IMR-90 (cell line): Measurements from ENCODE around the gene TFRC. TPM values are rescaled to one million over a fixed set of nuclear protein-coding genes. Genes with fewer than 3 reads are reported as not detected.

Source experiments
- ATAC-seq: fragments of 200-7000 bp; cut with Tn5 transposase; 2 replicates; pipeline ENCODE4 v1.9.1; 2020; ENCODE audit warnings: low read depth, mild to moderate bottlenecking, moderate library complexity
- BruUV-seq: library from RNA; stranded (reverse); fragments of 400-500 nt; replicated peaks from 2 replicates; lab custom pipeline; 2021; lab: Mats Ljungman, UMichigan
- CTCF ChIA-PET: fragments of 300-600 bp; formaldehyde crosslinking; extraction: SDS; loops from one replicate; lab custom pipeline; 2021; ENCODE audit warnings: antibody characterized with exemption; lab: Yijun Ruan, JAX
- POLR2A ChIA-PET: fragments of 300-600 bp; sonication (Branson Sonifier 250); formaldehyde crosslinking; loops from one replicate; lab custom pipeline; 2022; ENCODE audit warnings: antibody characterized with exemption; ENCODE audit not compliant: unreplicated experiment; lab: Charles Lee
- DNase-seq: peaks from one replicate; pipeline ENCODE4 v3.0.0; 2013
- H2AFZ ChIP-seq: replicated peaks from 2 replicates; pipeline ENCODE3; 2013; ENCODE audit warnings: low read length, mild to moderate bottlenecking; ENCODE audit not compliant: poor library complexity
- H2AK5ac ChIP-seq: 2 replicates; pipeline ENCODE4 v1.6.1; 2013; ENCODE audit warnings: low read depth, low read length, inconsistent platforms
- H2AK9ac ChIP-seq: replicated peaks from 2 replicates; pipeline ENCODE3; 2013; ENCODE audit warnings: mild to moderate bottlenecking, low read depth, low read length, moderate library complexity; ENCODE audit not compliant: poor library complexity
- H2BK120ac ChIP-seq: 2 replicates; pipeline ENCODE4 v1.6.1; 2013; ENCODE audit warnings: low read depth, low read length, inconsistent platforms
- H2BK15ac ChIP-seq: 3 replicates; pipeline ENCODE4 v1.6.1; 2013; ENCODE audit warnings: low read depth, low read length, inconsistent platforms
- H2BK20ac ChIP-seq: 2 replicates; pipeline ENCODE4 v1.6.1; 2013; ENCODE audit warnings: low read depth, mild to moderate bottlenecking, inconsistent platforms, low read length, moderate library complexity
- H2BK5ac ChIP-seq: 2 replicates; pipeline ENCODE4 v1.6.1; 2013; ENCODE audit warnings: mild to moderate bottlenecking, low read depth, low read length, inconsistent platforms; ENCODE audit not compliant: poor library complexity, severe bottlenecking
- H3K14ac ChIP-seq: replicated peaks from 2 replicates; pipeline ENCODE4 v1.6.1; 2013; ENCODE audit warnings: low read depth, low read length, inconsistent platforms
- H3K18ac ChIP-seq: 2 replicates; pipeline ENCODE4 v1.6.1; 2013; ENCODE audit warnings: low read depth, low read length, control low read depth
- H3K23ac ChIP-seq: 2 replicates; pipeline ENCODE4 v1.6.1; 2013; ENCODE audit warnings: low read depth, low read length, inconsistent platforms
- H3K27ac ChIP-seq: 2 replicates; pipeline ENCODE4 v1.5.1; 2013; ENCODE audit warnings: mild to moderate bottlenecking, control low read depth, low read length; ENCODE audit not compliant: insufficient read depth
- H3K27me3 ChIP-seq: 2 replicates; pipeline ENCODE4 v1.6.1; 2013; ENCODE audit warnings: low read length; ENCODE audit not compliant: control insufficient read depth, insufficient read depth
- H3K36me3 ChIP-seq: 2 replicates; pipeline ENCODE4 v1.6.1; 2013; ENCODE audit warnings: low read length, mixed read lengths; ENCODE audit not compliant: control insufficient read depth, insufficient read depth
- H3K4ac ChIP-seq: 2 replicates; pipeline ENCODE4 v1.6.1; 2013; ENCODE audit warnings: low read depth, low read length, inconsistent platforms
- H3K4me1 ChIP-seq: 2 replicates; pipeline ENCODE4 v1.6.1; 2013; ENCODE audit warnings: low read length, mixed read lengths; ENCODE audit not compliant: control insufficient read depth, insufficient read depth
- H3K4me2 ChIP-seq: 2 replicates; pipeline ENCODE4 v1.6.1; 2013; ENCODE audit warnings: low read depth, mild to moderate bottlenecking, control low read depth, low read length, moderate library complexity
- H3K4me3 ChIP-seq: 2 replicates; pipeline ENCODE4 v1.5.1; 2013; ENCODE audit warnings: low read depth, mild to moderate bottlenecking, control low read depth, low read length, moderate library complexity; ENCODE audit not compliant: insufficient read depth
- H3K56ac ChIP-seq: 2 replicates; pipeline ENCODE4 v1.6.1; 2013; ENCODE audit warnings: low read length, inconsistent platforms; ENCODE audit not compliant: insufficient read depth; ENCODE audit errors: extremely low read depth
- H3K79me1 ChIP-seq, 2 experiments: 2 replicates each; pipeline ENCODE4 v1.6.1; 2013; ENCODE audit warnings: low read length in 2 of 2, inconsistent platforms in 1 of 2, low read depth in 1 of 2
- H3K9ac ChIP-seq: 2 replicates; pipeline ENCODE4 v1.6.1; 2013; ENCODE audit warnings: low read depth, low read length, control low read depth
- H3K9me1 ChIP-seq: 2 replicates; pipeline ENCODE4 v1.6.1; 2013; ENCODE audit warnings: low read length, inconsistent platforms; ENCODE audit not compliant: insufficient read depth
- H3K9me3 ChIP-seq: 2 replicates; pipeline ENCODE4 v1.6.1; 2013; ENCODE audit warnings: low read length; ENCODE audit not compliant: control insufficient read depth, insufficient read depth
- H4K20me1 ChIP-seq: 2 replicates; pipeline ENCODE4 v1.6.1; 2013; ENCODE audit warnings: low read length, inconsistent platforms; ENCODE audit not compliant: insufficient read depth
- H4K5ac ChIP-seq: 2 replicates; pipeline ENCODE4 v1.6.1; 2013; ENCODE audit warnings: mild to moderate bottlenecking, low read depth, low read length, control low read depth
- H4K8ac ChIP-seq, 2 experiments: 2 replicates each; pipeline ENCODE4 v1.6.1; 2013; ENCODE audit warnings: low read depth in 2 of 2, low read length in 2 of 2, control low read depth in 1 of 2, inconsistent platforms in 1 of 2
- H4K91ac ChIP-seq: 2 replicates; pipeline ENCODE4 v1.6.1; 2013; ENCODE audit warnings: low read depth, low read length, inconsistent platforms; ENCODE audit not compliant: insufficient read depth
- BHLHE40 ChIP-seq: fragments of 150-350 bp; IDR thresholded peaks from 2 replicates; pipeline ENCODE4 v1.6.1; 2016; ENCODE audit warnings: mild to moderate bottlenecking, low read depth, low read length
- MAFK ChIP-seq: IDR thresholded peaks from 2 replicates; pipeline ENCODE4 v1.6.1; 2012; ENCODE audit warnings: low read depth, low read length, improper control_type of control experiment
- NFE2L2 ChIP-seq: fragments of 150-350 bp; IDR thresholded peaks from 2 replicates; pipeline ENCODE4 v1.6.1; 2016; ENCODE audit warnings: low read depth, mild to moderate bottlenecking, low read length
- WGBS, 2 experiments: methylation state at CpG; one replicate each; pipeline versions ENCODE4 v1.1.5 to v1.1.7; 2013; ENCODE audit warnings: missing lambda C conversion rate in 2 of 2; ENCODE audit not compliant: insufficient read length in 1 of 2; ENCODE audit errors: extremely low coverage in 2 of 2; 5-methylcytosine and 5-hydroxymethylcytosine counted together
- dilution Hi-C: fragments of 300-500 bp; cut with HindIII; formaldehyde crosslinking; loops from one replicate; pipeline ENCODE4 v1.14.3; 2018; ENCODE audit warnings: low sequenced_read_pairs; ENCODE audit not compliant: unreplicated experiment
- in situ Hi-C: fragments of 300-500 bp; cut with MboI; formaldehyde crosslinking; loops from 3 replicates; pipeline ENCODE4 v1.14.3; 2019; ENCODE audit warnings: low sequenced_read_pairs, inconsistent platforms, mixed read lengths
- intact Hi-C: fragments of 100-400 bp; cut with micrococcal nuclease; formaldehyde crosslinking; loops from 2 replicates; pipeline ENCODE4 v1.10.0; 2022
- polyA plus RNA-seq, 3 experiments: library from polyadenylated mRNA; depleted of rRNA; stranded (reverse); fragments of >200 nt; gene quantifications; 2 replicates each; pipeline ENCODE4 v1.2.3, GENCODE V29; 2012; ENCODE audit warnings: low replicate concordance in 1 of 3
- total RNA-seq: library from RNA; depleted of rRNA; stranded (reverse); fragments of >200 nt; gene quantifications from 2 replicates; pipeline ENCODE4 v1.2.3, GENCODE V29; 2012

Gene TFRC
- total and polyA plus RNA-seq, 2 of the 4 experiments (the other 2 are of a cell fraction) = 78.6 to 156 TPM

DNA sequence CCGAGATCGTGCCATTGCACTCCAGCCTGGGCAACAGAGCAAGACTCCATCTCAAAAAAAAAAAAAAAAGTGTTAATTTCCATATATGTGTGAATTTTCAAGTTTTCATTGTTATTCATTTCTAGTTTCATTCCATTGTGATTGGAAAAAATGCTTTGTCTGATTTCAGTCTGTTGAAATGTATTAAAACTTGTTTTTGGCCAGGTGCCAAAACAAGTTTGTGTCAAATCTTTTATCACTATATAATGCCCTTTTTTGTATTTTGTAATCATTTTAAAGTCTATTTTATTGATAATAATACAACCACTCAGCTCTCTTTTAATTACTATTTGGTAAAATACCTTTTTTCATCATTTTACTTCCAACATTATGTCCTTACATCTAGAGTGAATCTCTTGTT is 42.5 kb downstream of the TFRC start:
- H3K27me3 ChIP-seq = no peaks in the 10 kb centered on the region
- BruUV-seq = no TSS peak
- H2AK9ac ChIP-seq = no peak overlapping the region
- H3K4me3 ChIP-seq = no peak overlapping the region
- no peaks in the 10 kb centered on the region for H3K36me3 ChIP-seq
- no peak overlapping the region for H4K8ac ChIP-seq
- WGBS, 2 experiments = no CpG with 5 or more reads among the region's 2 CpGs
- no peaks in the 10 kb centered on the region for H3K79me1 ChIP-seq
- no peaks in the 10 kb centered on the region for H3K4me1 ChIP-seq
- H3K56ac ChIP-seq = no peak overlapping the region
- ATAC-seq (no peak), DNase-seq (no peak)
- H3K9ac ChIP-seq = no peak overlapping the region
- no peak overlapping the region for H2BK20ac ChIP-seq
- no peak overlapping the region for H2BK15ac ChIP-seq
- TF ChIP-seq MAFK (no peak), NFE2L2 (no peak), BHLHE40 (no peak)
- no peak overlapping the region for H3K4ac ChIP-seq
- intact Hi-C loops = no loop called here
- no peak overlapping the region for H2AFZ ChIP-seq
- peaks cover 4% of the 10 kb centered on the region; the same call in 1 of the 2 replicates for H3K9me3 ChIP-seq
- H4K5ac ChIP-seq = no peak overlapping the region
- ChIA-PET POLR2A (no interaction called here), CTCF (no interaction called here)
- no peak overlapping the region for H2BK120ac ChIP-seq
- no peak overlapping the region for H3K27ac ChIP-seq
- in situ Hi-C loops = no loop called here
- H4K91ac ChIP-seq = no peak overlapping the region
- H2AK5ac ChIP-seq = no peak overlapping the region
- H3K4me2 ChIP-seq = no peak overlapping the region
- H3K14ac ChIP-seq = no peak overlapping the region
- no peak overlapping the region for H2BK5ac ChIP-seq
- H3K9me1 ChIP-seq = no peaks in the 10 kb centered on the region
- dilution Hi-C loops = no loop called here
- no peak overlapping the region for H3K23ac ChIP-seq
- H4K20me1 ChIP-seq = no peaks in the 10 kb centered on the region
- H3K18ac ChIP-seq = no peak overlapping the region
